Measurements from ENCODE around the gene CA9.

The CA9 gene

DNA sequence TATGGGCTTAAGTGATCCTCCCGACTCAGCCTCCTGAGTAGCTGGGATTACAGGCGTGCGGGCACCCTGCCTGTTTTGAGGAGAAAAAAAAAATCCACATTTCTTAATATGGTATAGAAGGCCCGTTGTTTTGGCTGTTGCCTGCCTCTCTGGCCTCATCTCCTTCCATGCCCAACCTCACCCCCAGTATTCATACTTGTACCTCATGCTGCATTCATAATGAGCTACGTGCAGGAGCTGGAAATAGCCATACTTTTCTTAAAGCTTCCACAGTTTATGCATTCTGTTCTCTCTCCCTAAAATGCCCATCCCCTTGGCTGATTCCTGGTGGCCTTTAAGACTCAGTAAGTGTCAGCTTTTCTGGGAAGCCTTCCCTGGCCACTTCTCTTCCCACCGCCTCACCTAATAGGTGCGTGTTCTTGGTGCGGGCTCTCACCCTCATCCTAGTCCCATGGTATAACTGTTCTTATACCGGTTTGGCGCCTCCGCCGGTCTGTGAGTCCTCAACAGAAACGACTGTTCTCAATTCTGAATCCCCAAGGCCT is 18.1 kb downstream of the CA9 start:
- DNase-seq (ENCODE audit: low spot score): no peak

DNA sequence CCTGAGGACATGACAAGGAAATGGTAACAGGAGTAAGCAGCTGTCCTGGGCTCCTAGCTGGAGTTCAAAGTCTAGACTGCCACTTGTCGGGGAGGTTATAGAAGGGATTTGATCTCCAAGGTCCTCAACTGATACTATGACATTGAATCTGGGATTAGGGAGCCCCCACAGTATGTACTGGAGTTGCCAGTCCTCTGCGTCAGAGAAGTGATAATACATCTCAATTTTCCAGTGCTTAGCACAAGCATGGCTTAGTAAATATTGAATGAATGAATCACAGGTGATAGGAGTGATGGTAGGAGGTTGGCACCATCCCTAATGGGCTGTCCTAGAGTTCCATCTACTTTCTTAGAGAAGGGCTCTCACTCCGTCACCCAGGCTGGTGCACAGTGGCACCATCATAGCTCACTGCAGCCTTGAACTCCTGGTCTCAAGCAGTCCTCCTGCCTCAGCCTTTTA is 22.2 kb downstream of the CA9 start:
- no peak for DNase-seq (ENCODE audit: low spot score)

DNA sequence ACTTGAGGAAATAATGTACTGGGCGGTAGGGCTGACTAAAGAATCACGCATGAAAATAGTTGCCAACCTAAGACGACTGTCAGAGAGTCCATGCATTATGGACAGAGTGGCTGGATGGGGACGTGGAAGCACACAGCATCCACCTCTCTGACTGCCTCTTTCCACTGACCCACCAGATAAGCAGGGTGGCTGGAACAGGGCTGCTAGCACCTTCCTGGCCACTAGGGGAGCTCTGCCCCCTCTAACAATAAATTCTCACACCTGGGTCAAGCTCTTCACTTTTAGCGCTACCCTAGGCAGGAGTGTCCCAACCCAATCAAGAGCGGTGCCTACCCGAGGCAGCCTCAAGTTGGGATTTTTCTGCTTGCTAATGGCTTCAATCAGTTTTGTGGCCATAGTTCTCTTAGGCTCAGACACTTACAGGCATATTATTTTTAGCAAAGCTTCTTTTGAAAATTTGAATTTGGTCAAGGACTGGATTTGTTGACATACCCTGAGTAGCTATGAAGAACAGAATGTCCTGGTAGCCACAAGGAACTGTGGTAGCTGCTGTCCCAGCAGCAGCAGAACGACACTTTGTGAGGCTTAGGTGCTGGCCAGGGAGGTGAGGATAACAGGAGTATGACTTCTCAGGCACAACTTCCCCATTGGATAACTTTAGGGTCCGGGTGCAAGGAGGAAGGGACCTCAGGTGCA is 22.9 kb downstream of the CA9 start:
- DNase-seq (ENCODE audit: low spot score): peak; percentile 35

DNA sequence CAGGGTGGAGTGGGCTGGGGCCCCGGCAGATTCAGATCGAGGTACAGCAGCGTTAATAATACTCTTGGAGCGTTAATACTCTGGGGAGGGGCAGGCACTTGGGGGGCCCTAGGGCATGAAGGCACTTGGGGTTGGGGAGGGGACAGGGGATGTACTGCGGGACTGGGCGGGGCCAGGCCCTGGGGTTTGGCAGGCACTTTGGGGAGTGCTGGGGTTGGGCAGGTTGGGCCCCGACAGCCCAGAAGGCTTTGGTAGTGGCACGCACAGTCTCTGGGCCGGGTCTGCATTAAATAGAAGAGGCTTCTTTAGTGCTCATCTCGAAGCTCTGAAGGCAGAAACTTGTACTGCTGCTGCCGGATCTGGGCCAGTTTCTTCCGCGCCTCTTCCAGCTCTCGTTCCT is 23.8 kb downstream of the CA9 start:
- DNase-seq (ENCODE audit: low spot score): no peak

DNA sequence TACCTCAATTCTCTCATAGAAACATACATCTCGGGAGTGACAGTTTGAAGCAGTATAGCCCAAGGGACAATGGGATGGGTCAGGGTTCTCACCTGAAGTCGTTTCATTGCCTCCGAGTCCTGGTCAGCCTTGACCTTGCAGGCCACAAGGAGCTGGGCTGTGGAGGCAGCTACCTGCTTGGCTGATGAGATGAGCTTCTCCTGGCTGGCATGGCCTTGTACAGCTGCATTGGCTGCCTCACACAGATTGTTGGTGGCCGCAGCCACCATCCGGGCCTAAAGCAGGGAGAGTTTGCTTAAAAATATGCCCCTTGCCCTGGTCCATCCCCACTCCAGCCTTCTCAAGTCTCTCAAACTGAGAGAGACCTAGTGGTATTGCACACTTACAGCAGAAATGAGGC is 24.5 kb downstream of the CA9 start:
- no peak for DNase-seq (ENCODE audit: low spot score)

DNA sequence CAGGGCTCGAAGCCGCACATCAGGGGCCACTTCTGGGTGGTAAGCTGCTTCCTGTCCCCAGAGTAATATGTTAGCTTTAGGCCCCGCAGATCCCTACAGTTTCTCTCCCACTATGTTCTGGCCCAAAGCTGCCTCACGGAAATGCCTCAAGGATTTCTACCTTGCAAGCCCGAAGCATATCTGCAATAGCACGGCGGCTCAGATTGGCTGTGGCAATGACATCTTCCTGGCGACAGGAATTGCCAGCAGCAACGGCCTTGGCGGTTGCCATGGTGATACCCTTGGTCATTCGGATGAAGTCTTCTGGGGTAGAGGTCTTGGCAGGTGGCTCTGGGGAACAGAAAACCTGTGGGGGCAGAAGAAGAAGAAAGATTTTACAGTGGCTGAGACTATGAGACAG is 26.3 kb downstream of the CA9 start:
- DNase-seq (ENCODE audit: low spot score): no peak

DNA sequence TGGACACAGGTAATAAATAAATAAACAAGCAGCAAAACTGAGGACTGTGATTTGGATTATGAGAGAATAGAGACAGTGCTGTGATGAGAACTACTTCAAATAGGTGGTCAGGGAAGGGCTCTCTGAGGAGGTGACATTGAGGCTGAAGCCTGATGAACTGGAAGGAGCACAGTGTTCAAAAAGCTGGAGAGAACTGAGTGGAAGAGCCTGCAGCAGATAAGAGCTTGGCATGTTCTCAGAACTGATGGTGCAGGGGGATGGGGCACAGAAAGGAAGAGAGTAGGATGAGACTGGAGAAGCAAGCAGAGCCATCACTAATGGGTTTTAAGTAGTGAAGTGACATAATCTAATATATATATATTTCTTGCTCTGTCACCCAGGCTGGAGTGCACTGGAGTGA is 27.2 kb downstream of the CA9 start:
- no peak for DNase-seq (ENCODE audit: low spot score)

DNA sequence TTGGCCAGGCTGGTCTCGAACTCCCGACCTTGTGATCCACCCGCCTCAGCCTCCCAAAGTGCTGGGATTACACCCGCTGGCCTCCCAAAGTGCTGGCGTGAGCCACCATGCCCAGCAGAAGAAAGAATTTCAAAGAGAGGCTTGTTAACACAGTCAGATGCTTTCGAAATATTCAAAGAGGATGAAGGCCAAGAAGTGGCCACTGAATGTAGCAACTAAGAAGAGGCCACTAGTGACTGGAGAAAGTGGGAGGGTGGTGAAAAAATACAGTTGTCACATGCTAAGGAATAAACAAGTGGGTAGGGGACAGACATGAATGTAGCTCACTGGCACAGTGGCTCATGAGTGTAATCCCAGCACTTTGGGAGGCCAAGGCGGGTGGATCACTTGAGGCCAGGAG is 29.0 kb downstream of the CA9 start:
- no peak for DNase-seq (ENCODE audit: low spot score)

DNA sequence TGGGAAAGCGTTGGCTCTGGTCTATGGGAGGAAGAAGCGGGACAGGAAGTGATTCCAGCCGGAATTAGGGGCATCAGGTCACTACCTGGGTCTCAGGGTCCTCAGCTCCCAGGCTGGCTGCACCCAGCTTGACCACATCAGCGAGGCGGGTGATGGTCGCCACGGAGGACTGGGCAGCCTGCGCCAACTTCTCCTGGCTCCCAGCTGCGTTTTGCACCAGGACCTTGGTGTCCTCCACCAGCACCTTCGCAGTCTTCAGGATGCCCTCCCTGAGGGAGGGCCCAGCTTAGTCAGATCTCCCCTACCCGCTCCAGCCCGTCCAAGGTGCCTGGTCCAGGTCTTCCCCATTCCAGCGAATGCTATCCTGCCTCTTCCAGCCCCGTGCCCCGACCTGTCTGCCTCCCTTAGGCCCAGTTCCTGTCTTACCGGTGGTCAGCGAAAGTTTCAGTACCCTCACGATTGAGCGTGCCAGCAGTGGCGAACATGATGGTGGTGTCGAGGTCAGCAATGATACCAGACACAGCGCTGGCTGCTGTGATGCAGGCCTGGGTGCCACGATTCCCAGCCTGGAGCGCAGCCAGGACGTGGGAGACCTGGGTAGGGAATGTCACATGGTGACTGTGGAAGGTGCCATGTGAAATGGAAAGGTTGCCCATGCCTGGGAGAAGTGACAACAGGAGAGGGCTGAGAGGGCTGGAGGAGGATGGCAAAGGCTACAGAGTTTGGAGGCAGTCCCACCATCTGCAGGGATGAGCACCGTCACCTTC is 30.4 kb downstream of the CA9 start:
- DNase-seq (ENCODE audit: low spot score): no peak

DNA sequence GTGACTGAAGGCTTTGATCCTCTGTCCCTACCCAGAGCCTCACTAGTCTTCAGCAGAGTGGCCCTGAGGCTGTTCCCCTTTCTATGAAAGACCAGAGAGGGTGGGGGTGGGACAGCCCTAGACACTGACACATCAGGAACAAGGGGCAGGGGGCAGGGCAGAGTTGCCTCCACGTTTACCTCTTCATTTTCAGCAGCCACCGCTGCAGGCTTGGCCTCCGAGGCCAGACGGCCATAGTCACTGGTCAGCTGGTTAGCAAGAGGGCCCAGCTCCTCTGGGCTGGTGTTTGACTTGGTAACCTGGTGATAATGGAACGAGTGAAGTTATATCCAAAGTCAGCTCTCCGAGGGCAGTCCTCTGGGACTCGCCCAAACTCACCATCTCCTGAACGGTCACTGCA is 31.6 kb downstream of the CA9 start:
- no peak for DNase-seq (ENCODE audit: low spot score)

DNA sequence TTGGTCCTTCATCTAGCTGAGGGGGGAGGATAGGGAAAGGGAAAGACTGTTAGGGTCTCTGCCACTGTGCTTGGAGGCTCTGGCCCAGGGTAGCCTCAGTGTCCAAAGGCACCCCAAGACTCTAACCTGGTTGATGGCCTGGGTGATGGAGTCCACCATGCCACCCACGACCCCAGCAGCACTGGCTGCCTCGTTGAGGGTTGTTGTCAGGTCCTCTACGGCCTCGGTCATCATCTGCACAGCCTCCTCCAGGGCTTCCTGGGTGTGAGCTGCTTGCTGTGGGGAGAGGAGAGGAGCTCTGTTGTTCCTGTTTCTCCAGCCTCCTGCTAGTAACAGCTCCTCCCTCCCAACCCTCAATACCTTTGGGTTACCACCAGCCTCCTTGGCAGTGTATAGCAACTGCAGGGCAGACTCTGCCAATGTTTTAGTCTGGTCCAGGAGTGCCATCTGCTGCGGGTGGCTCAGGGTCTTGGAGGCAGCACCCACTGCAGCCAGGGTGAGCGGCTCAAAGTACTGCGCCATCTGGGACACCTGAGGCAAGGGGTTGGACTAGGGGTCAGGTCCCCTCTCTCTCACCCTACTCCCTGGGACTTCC is 32.2 kb downstream of the CA9 start:
- DNase-seq (ENCODE audit: low spot score): no peak

DNA sequence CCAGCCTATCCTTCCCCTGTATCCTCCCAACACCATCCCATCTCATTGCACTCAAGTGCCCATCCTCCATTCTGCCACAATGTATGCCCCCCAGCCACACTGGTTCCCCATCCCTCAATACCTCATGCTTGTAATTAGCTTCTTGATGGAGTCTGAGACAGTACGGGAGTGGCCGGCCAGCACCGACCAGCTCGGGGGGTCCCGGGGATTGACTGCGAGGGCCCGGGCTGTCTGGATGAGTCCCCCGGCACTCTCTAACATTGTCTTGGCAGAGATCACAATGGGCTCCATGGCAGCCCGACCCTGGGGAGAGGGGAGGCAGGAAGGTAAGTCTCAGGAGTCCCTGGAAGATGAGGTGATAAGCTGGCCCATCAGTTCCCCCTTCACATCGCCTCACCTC is 33.2 kb downstream of the CA9 start:
- no peak for DNase-seq (ENCODE audit: low spot score)

DNA sequence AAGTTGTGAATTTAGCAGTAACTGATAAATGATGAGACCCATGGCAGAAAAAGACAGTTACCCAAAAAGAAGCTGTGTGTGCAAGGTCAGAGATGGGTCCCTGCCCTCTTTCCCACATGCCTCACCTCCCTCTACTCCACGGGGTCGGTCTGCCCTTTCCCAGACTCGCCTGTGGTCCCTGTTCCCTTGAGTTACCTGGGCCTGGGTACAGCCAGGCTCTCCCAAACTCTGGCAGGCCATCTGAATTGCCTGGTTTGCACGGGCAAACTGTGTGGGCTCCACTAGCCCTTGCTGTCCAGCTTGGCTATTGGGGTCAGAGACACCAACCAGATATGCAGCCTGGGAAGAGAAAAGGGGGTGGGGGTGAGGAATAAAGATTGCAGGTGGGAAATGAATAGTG is 34.4 kb downstream of the CA9 start:
- DNase-seq (ENCODE audit: low spot score): no peak

DNA sequence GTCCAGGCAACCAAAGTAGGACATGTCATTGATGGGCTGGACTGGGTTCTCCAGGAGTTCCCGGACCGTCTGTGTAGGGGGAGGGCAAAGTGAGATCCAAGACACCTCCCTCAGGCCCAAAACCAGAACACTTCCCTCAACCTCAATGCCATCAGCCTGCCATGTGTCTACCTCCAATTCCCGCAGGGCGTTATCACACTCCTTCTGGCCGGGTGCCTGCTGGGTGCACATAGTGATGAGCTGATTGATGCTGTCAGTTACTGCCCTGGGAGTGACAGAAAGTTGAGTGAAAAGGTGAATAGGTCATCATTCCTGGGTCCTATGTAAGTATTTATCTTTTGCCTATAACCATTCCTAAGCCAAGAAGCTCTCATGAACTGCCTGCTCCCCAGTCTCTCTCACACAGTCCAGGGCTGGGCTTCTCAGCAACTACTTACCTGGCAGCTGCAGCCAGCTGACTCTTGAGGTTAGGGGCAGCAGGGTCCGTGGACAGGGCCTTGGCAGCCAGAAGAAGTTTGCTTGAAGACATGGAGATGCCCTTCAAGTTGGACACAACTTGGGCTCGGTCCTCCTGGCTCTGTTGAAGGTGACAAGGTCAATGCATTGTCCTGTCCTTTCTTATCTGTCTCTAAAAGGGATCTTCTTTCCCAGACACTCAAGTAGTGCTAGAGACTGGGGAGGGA is 37.2 kb downstream of the CA9 start:
- DNase-seq (ENCODE audit: low spot score): no peak

DNA sequence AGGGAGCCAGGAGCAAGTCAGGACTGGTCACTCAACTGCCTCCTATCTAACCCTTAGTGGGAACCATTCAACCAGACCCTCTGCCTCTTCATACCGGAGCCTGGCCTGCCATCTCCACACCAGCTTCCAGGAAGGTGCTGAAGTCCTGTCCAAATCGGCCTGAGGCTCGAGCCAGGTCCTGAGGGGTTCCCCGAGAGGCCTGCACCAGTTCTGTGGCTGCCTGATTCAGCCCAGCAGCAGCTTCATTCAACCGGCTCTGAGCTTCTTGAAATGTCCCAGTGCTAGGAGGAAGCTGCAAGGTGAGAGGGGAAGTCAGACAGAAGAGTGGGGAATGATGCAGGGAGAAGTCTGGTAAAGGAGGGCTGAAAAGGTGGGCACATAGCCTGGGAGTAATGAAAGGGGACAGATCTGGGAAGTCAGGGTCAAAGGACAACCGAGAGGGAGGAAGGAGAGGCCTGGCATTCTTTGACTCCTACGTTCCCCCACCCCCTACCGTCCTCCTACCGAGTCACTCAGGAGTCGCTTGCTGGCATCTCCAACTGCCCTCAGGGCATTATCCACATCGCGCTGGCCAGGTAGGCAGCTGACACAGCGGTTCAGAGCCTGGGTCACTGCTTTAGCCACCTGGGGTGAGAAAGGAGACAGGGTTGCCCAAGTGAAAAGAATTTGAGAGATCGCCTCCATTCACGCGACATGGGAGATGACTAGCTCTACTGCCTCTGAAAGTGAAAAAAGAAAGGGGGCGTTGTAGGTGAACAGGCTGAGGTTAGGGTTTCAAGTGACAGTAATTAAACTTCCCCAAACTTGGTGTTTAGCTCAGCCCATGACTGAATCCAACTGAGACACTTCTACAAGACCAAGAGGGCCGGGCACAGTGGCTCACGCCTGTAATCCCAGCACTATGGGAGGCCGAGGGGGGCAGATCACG is 38.0 kb downstream of the CA9 start:
- no peak for DNase-seq (ENCODE audit: low spot score)

DNA sequence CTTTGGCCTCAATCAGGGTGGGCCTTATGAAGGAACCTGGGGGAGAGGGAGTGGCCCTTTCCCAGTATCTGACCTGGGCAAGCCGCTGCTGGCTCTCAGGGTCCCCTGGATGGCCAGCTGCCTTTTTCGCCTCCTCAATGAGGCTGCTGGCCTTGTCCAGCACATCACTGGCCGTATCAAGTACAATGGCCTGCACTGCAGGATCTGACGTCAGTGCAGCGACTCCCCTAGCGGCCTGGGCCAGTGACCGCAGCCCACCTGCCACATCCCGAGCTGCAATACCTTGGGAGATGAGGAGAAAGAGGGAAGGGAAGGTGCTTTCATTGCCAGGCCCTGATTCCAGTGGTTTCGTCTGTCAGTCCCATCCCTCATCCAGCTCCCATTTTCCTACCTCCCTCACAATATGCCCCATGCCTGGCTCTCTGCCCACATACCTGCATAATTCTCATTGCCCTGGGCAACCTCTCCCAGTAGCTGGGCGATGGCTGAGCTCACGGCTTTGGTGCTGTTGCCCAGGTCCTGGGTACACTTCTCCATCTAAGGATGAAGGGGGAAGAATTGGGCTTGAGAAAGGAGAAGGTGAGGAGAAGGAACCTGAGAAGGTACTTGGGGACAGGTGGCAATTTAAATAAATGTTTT is 39.2 kb downstream of the CA9 start:
- DNase-seq (ENCODE audit: low spot score): no peak

DNA sequence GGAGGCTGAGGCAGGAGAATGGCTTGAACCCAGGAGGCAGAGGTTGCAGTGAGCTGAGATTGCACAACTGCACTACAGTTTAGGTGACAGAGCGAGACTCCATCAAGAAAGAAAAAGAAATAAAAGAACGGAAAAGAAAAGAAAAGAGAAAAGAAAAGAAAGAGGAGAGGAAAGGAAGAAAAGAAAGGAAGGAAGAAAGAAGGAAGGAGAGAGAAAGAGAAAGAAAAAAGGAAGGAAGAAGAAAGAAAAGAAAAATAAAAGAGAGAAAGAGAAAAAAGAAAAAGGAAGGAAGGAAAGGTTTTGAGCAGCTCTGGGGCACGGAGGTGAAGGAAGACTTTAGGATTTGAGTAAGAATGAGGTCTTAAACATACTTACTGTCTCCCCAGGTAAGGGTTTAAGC is 39.9 kb downstream of the CA9 start:
- DNase-seq (ENCODE audit: low spot score): no peak

DNA sequence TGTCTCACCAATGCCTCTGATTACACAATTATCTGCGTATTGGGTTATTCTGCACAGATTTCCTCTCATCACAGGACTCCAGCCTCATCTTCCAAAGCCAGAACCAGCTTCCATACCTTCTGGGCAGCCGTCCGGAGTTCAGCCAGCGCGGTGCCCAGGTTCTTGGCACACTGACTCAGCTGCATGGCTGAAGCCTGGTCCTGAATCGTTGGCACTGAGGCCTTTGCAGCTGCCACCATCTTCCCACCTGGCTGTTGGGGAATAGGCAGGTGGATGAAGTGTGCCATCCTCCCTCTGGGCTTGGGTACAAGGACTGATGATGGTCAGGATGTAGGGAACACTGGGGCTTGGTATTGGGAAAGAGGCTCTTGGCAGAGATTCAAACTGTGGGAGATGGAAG is 40.4 kb downstream of the CA9 start:
- DNase-seq (ENCODE audit: low spot score): no peak

DNA sequence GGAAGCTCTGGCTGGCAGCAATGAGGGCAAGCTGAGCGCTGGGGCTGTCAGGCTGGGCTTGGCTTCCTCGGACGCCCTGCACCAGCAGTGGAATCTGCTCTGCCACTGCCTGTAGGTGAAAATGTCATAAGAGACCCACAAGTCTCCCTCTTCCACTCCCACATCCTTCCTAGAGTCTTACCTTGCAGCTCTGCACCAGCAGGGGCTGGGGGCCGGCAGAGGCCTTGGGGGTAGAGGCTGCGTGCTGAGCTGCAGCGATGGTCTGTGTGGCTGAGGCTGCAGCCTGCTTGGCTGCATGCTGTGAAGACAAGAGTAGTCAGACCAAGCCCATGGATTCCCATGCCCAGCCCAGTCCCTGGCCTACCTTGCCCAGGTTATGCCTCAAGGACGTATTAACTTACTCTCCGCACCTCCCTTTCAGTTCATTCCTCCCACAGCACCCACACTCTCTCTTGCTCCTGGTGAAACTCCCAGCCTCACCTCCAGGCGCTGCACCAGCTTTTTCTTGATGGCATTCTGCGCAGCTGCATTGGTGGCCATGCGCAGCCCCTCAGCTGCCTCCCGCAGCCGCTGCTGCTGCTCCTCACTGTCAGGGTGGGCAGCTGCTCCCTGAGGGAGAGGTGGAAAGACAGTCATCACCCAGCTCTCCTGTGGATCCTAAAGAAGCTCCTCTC is 41.0 kb downstream of the CA9 start:
- no peak for DNase-seq (ENCODE audit: low spot score)

DNA sequence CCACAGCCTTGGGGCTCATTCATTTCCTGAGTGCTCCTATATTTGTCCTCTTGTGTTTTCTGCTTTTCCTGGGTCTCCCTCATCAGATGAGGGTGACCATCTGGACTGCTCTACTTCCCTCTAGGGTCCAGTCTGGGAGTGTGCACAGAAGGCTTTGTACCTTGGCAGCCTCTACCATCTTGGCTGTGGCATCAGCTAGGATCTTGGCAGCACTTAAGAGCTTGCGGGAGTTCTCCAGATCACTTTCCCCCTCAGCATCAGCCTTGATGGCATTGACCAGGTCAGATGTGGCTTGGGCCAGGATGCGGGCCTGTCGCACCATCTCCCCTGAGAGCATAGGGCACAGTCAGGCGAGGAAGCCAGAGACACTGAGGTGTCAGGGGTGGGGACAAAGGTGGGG is 42.5 kb downstream of the CA9 start:
- no peak for DNase-seq (ENCODE audit: low spot score)
